ENCODE data around the gene ARHGEF1. TPM values are rescaled to one million over a fixed set of nuclear protein-coding genes. Genes with fewer than 3 reads are reported as not detected.

Gene ARHGEF1
- total RNA-seq, 4 donors from 2014 or later, result 12.1 to 21.6 (median 15.5) TPM

DNA sequence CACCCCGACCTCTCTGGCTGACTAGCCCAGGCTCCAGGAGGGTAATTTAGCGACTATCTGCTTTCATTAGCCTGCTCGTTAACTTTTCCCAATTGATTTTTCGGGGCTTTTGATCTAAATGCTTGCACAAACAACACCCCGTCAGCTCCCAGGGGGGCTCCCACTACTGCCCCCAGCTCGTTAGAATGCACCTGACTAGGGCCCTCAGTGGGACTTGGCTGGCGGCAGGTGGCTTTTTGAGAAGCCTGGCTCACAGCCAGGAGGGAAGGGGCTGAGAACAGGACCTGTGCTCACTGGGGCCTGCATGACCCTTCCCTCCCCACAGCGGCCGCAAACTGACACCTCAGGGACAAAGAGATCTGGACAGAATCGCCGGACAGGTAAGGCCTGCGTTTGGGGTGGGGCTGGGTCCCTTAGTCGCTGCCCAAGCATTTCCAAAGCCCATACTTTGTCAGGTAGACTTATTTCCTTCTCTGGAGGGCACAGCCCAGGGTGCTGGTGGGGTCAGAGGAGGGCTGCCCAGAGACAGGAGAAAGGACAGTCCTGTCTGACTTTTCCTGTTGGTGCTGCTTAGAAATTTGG lies 13.5 kb upstream of the ARHGEF1 start:
- no peak overlapping the region for H3K4me3 ChIP-seq
- H3K27me3 ChIP-seq, result no peaks in the 10 kb centered on the region
- DNase-seq, result no peak
- no peak for TF ChIP-seq POLR2A (IDR thresholded peaks at IDR 0.05)
- TF ChIP-seq, protein P1, sequence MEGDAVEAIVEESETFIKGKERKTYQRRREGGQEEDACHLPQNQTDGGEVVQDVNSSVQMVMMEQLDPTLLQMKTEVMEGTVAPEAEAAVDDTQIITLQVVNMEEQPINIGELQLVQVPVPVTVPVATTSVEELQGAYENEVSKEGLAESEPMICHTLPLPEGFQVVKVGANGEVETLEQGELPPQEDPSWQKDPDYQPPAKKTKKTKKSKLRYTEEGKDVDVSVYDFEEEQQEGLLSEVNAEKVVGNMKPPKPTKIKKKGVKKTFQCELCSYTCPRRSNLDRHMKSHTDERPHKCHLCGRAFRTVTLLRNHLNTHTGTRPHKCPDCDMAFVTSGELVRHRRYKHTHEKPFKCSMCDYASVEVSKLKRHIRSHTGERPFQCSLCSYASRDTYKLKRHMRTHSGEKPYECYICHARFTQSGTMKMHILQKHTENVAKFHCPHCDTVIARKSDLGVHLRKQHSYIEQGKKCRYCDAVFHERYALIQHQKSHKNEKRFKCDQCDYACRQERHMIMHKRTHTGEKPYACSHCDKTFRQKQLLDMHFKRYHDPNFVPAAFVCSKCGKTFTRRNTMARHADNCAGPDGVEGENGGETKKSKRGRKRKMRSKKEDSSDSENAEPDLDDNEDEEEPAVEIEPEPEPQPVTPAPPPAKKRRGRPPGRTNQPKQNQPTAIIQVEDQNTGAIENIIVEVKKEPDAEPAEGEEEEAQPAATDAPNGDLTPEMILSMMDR (IDR thresholded peaks at IDR 0.05 in 4 of 5, conservative IDR thresholded peaks at IDR 0.05 in 1 of 5), result no peak
- H3K36me3 ChIP-seq, result peaks cover 0 to 57% of the 10 kb centered on the region in 2 donors
- no peak overlapping the region for H3K27ac ChIP-seq
- no peak for ATAC-seq
- intact Hi-C loops (cut with DNase I; ENCODE audit: low total_unique reads) (loop anchor here (10.0 kb wide), 2 partner anchors 345 to 455 kb away; partner anchors contain the start of genes DEDD2 and MEGF8), in situ Hi-C loops (cut with MboI; ENCODE audit: low sequenced_read_pairs in 4 of 4) (loop anchor here in 1 of 4 donors (10.0 kb wide), 1 partner anchor 85 kb away; the partner anchor contains the start of gene RABAC1)
- H3K9me3 ChIP-seq, result no peaks in the 10 kb centered on the region
- H3K4me1 ChIP-seq, result no peaks in the 10 kb centered on the region

- no peaks in the 10 kb centered on the region for H3K9me3 ChIP-seq
- TF ChIP-seq POLR2A (IDR thresholded peaks at IDR 0.05), result no peak
- TF ChIP-seq, protein P1 (IDR thresholded peaks at IDR 0.05 in 4 of 5, conservative IDR thresholded peaks at IDR 0.05 in 1 of 5), result no peak
- in situ Hi-C loops (cut with MboI; ENCODE audit: low sequenced_read_pairs in 4 of 4), result no loop called here
- ATAC-seq (no peak), DNase-seq (no peak)
- intact Hi-C loops (cut with DNase I; ENCODE audit: low total_unique reads), result no loop called here
- H3K4me3 ChIP-seq, result no peak overlapping the region
- H3K4me1 ChIP-seq, result no peaks in the 10 kb centered on the region
- peaks cover 0 to 47% of the 10 kb centered on the region in 2 donors for H3K36me3 ChIP-seq
- H3K27me3 ChIP-seq, result no peaks in the 10 kb centered on the region
- no peak overlapping the region for H3K27ac ChIP-seq
Observed at GRCh38 chr19:41870401-41870873, 12.5 kb upstream of the ARHGEF1 start.

DNA sequence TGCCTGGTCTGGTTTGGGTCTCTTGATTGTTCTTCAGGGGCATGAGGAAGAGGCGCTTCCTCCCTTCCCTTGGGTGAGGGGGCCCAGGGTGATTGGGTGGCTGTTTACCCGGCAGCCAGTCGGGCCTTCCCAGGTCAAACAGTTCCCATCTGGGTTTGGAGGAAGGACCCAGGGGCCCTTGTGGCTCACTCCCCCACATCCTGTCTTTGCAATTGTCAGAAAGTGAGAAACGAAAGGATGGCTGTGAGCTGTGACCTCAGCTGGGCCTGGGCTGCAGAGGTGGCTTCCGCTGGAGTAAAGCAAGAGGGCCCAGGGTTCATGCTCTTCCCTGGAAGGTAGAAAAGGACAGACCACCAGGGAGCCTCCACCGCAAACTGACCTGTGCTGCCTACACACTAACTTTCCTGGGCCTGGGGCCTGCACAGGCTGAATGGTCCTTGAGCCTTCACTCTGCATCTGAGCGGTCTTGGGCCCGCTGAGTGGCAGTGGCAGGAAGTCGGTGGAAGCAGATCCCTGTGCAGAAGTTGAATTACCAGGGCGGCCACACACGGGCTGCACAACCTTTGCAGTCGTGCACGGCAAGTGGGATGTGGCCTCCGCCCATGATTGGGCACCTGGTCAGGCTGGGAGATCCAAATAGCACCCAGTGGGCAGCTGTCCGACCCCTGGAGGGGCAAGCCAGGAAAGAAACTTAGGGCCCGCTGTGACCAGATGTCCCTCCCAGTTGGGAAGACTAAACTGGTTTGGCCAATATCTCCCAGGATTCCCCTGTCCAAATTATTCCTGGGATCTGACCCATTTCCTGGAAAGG lies 11.2 kb upstream of the ARHGEF1 start:
- in situ Hi-C loops (cut with MboI; ENCODE audit: low sequenced_read_pairs in 4 of 4), result no loop called here

GRCh38 chr19:41872384-41872774 lies 10.6 kb upstream of the ARHGEF1 start:
- Histone ChIP-seq H3K4me3 (no peak overlapping the region), H3K27ac (no peak overlapping the region), H3K9me3 (no peaks in the 10 kb centered on the region), H3K36me3 (peaks cover 0 to 46% of the 10 kb centered on the region in 2 donors), H3K27me3 (no peaks in the 10 kb centered on the region), H3K4me1 (no peaks in the 10 kb centered on the region)
- no peak for ATAC-seq
- in situ Hi-C loops (cut with MboI; ENCODE audit: low sequenced_read_pairs in 4 of 4) (no loop called here), intact Hi-C loops (cut with DNase I; ENCODE audit: low total_unique reads) (no loop called here)
- no peak for DNase-seq
- no peak for TF ChIP-seq POLR2A (IDR thresholded peaks at IDR 0.05)
- TF ChIP-seq, protein P1 (IDR thresholded peaks at IDR 0.05 in 4 of 5, conservative IDR thresholded peaks at IDR 0.05 in 1 of 5), result no peak

More for the DNA sequence above, 11.2 kb upstream of the ARHGEF1 start:
- Histone ChIP-seq H3K27me3 (no peaks in the 10 kb centered on the region), H3K4me1 (no peaks in the 10 kb centered on the region), H3K36me3 (peaks cover 0 to 46% of the 10 kb centered on the region in 2 donors), H3K27ac (no peak overlapping the region), H3K9me3 (no peaks in the 10 kb centered on the region), H3K4me3 (no peak overlapping the region)
- TF ChIP-seq, protein P1 (IDR thresholded peaks at IDR 0.05 in 4 of 5, conservative IDR thresholded peaks at IDR 0.05 in 1 of 5), result no peak
- TF ChIP-seq POLR2A (IDR thresholded peaks at IDR 0.05), result no peak
- intact Hi-C loops (cut with DNase I; ENCODE audit: low total_unique reads), result no loop called here
- DNase-seq, result no peak
- no peak for ATAC-seq
